Activated CD4-positive, alpha-beta memory T cell treated with anti-CD3 and anti-CD28 coated beads, Interleukin-2, amount 10 ng/mL, durations not matched to agents 7 days and 5 days (primary cell): ENCODE results near the gene MPP2. TPM values are rescaled to one million over a fixed set of nuclear protein-coding genes. Genes with fewer than 3 reads are reported as not detected.
"Not testable (repeated sequence)": the region's sequence is repeated elsewhere in the genome, so short reads cannot be mapped to it uniquely, and the experiment has no call there.

ENCODE experiments used
- CTCF ChIA-PET: fragments of 350-600 bp; sonication (Branson Sonifier 250); formaldehyde crosslinking; loops from one replicate; lab custom pipeline; 2021; ENCODE audit warnings: antibody characterized with exemption, inconsistent platforms; lab: Charles Lee
- POLR2A ChIA-PET: fragments of 350-600 bp; sonication (Branson Sonifier 250); formaldehyde crosslinking; loops from one replicate; lab custom pipeline; 2021; ENCODE audit warnings: antibody characterized with exemption; lab: Charles Lee
- DNase-seq: peaks from one replicate; pipeline ENCODE4 v3.0.0-alpha.2; 2020
- H3K27ac Mint-ChIP-seq: one replicate; pipeline ENCODE4 v1.8.0; 2021; ENCODE audit warnings: mild to moderate bottlenecking, mixed read lengths
- H3K27me3 Mint-ChIP-seq: one replicate; pipeline ENCODE4 v1.8.0; 2021; ENCODE audit warnings: mixed read lengths
- H3K36me3 Mint-ChIP-seq: one replicate; pipeline ENCODE4 v1.8.0; 2021; ENCODE audit warnings: low read depth, mixed read lengths
- H3K4me1 Mint-ChIP-seq: one replicate; pipeline ENCODE4 v1.8.0; 2021; ENCODE audit warnings: mixed read lengths
- H3K4me3 Mint-ChIP-seq: one replicate; pipeline ENCODE4 v1.8.0; 2021; ENCODE audit warnings: mild to moderate bottlenecking, mixed read lengths
- H3K9me3 Mint-ChIP-seq: one replicate; pipeline ENCODE4 v1.8.0; 2021; ENCODE audit warnings: mixed read lengths
- total RNA-seq, 2 experiments: library from RNA; stranded (reverse); gene quantifications; one replicate each; pipeline ENCODE4 v1.2.3, GENCODE V29; 2021

MPP2 gene
- total RNA-seq, 2 experiments from 2014 or later, result 0.48 to 0.65 TPM

DNA sequence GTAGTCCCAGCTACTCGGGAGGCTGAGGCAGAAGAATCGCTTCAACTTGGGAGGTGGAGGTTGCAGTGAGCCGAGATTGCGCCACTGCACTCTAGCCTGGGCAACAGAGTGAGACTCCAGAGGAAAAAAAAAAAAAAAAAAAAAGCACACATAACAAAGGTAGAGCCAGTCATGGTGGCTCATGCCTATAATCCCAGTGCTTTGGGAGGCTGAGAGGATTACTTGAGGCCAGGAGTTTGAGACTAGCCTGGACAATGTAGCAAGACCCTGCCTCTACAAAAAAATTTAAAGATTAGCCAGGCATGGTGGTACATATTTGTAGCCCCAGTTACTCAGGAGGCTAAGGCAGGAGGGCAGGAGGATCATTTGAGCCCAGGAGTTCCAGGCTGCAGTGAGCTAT is 12.8 kb downstream of the MPP2 start:
- DNase-seq, H3K4me1 Mint-ChIP-seq, H3K4me3 Mint-ChIP-seq, H3K36me3 Mint-ChIP-seq, H3K9me3 Mint-ChIP-seq, H3K27ac Mint-ChIP-seq, POLR2A ChIA-PET: not testable (repeated sequence)
- peaks cover 21% of the 10 kb centered on the region for H3K27me3 Mint-ChIP-seq
- CTCF ChIA-PET, result interaction anchor here (0.7 to 1.1 kb wide), 2 partner anchors 15 to 31 kb away, joined by 3 read pairs; no protein-coding TSS in a partner anchor

DNA sequence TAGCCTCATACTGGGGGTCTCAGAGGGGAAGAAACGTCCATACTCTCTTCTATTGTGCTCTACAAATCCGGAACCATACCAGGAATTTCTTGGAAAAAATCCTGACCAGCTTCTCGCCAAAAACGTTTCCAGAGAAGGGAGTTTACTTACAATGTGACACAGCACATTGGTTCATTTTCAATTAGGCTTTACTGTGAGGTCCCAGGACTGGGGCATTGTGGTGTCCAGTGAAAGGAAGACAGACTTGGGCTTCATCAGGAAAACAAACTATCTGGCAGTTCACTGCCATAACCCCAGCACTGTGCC is 14.7 kb downstream of the MPP2 start:
- no peaks in the 10 kb centered on the region for H3K36me3 Mint-ChIP-seq
- ChIA-PET POLR2A (no interaction called here), CTCF (interaction anchor here (2.8 kb wide), 1 partner anchor 15 kb away, joined by 13 read pairs; no protein-coding TSS in a partner anchor)
- DNase-seq, result no peak
- no peaks in the 10 kb centered on the region for H3K4me1 Mint-ChIP-seq
- H3K27ac Mint-ChIP-seq, result no peak overlapping the region
- H3K9me3 Mint-ChIP-seq, result no peaks in the 10 kb centered on the region
- H3K27me3 Mint-ChIP-seq, result peaks cover 18% of the 10 kb centered on the region
- H3K4me3 Mint-ChIP-seq, result no peak overlapping the region

DNA sequence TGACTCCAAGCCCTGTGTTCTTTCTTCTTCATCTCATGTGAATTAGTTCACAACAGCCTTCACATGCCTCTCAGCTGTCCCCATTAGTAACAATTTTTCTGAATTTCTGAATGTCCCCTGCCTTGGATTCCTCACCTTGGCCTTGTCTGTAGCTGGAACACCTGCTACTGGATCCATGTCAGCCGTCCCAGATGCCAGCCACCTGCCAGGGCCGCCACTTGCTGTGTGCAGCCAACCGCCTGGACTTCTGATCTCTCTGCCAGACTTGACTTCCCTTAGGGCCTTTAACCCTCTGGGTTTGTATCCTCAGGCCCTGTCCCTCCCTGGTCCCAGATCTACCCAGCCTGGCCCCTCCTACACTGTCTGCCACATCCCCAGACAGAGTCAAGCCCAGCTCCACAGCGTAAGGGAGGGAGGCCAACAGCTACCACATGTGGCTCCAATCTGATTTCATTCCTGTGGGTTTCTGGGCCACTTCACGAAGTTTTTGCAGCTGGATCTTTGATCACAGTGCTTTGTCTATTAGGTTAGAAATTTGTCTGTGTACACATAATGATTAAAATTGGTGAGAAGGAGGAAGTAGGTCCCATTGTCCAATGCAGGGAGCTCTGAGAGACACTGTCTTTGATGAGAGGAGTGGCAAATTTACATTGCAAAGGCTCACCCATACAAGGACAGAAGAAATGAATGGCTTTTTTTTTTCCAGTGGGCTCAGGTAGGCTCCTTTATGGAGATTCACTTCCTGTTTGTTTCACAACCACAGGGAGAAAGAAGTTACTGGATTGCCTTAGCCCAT is 15.3 kb downstream of the MPP2 start:
- Mint-ChIP-seq H3K4me1 (no peaks in the 10 kb centered on the region), H3K36me3 (no peaks in the 10 kb centered on the region), H3K27ac (no peak overlapping the region), H3K4me3 (no peak overlapping the region), H3K9me3 (no peaks in the 10 kb centered on the region), H3K27me3 (peaks cover 14% of the 10 kb centered on the region)
- no peak for DNase-seq
- POLR2A ChIA-PET, result no interaction called here
- CTCF ChIA-PET, result interaction anchor here (1.5 to 2.8 kb wide), 2 partner anchors 10 to 14 kb away, joined by 3 to 13 read pairs; no protein-coding TSS in a partner anchor

DNA sequence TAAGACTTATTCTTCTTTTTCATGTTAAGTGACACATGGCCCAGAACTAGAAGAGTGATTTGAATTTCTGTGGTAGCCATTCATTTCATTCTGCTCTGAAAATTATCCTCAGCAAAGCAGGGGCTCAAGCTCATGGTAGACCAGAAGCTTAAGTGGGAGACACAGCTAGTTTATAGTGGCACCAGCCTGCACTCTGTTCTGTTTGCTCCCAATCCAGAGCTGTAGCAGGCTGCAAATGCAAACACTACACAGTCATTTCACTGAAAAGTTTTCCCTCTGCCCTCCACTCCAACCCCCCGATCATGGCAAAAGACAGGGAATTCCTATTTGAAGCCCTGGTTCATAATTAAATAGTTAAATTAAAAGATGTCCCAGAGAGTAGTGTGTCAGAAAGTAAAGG is 17.1 kb downstream of the MPP2 start:
- Mint-ChIP-seq H3K4me1 (no peaks in the 10 kb centered on the region), H3K36me3 (no peaks in the 10 kb centered on the region), H3K27ac (no peak overlapping the region), H3K27me3 (peaks cover 5% of the 10 kb centered on the region), H3K9me3 (no peaks in the 10 kb centered on the region), H3K4me3 (no peak overlapping the region)
- DNase-seq, result no peak
- ChIA-PET CTCF (no interaction called here), POLR2A (no interaction called here)

DNA sequence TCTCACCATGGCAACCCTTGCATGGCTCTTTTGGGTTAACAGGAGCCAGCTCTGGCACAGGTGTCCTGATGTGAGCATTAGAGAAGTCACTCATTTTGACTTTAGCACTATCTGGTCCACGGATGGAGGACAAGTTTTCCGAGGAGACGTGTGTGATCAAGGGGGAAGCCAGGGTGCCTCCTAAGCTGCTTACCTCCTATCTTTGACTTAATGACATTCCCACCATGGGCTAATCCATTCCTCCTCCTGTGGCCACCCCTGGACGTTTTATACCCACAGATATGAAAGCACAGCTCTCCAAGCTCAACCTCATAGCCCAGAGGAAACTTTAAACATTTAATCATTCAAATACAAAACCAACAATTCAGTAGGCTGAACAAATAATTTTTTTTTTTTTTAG is 18.8 kb downstream of the MPP2 start:
- Mint-ChIP-seq H3K9me3 (no peaks in the 10 kb centered on the region), H3K27me3 (peaks cover 8% of the 10 kb centered on the region), H3K36me3 (no peaks in the 10 kb centered on the region), H3K4me3 (no peak overlapping the region), H3K4me1 (no peaks in the 10 kb centered on the region), H3K27ac (no peak overlapping the region)
- CTCF ChIA-PET, result interaction anchor here (1.2 to 2.0 kb wide), 2 partner anchors 10 to 55 kb away, joined by 3 to 11 read pairs; no protein-coding TSS in a partner anchor
- DNase-seq, result no peak
- POLR2A ChIA-PET, result no interaction called here

DNA sequence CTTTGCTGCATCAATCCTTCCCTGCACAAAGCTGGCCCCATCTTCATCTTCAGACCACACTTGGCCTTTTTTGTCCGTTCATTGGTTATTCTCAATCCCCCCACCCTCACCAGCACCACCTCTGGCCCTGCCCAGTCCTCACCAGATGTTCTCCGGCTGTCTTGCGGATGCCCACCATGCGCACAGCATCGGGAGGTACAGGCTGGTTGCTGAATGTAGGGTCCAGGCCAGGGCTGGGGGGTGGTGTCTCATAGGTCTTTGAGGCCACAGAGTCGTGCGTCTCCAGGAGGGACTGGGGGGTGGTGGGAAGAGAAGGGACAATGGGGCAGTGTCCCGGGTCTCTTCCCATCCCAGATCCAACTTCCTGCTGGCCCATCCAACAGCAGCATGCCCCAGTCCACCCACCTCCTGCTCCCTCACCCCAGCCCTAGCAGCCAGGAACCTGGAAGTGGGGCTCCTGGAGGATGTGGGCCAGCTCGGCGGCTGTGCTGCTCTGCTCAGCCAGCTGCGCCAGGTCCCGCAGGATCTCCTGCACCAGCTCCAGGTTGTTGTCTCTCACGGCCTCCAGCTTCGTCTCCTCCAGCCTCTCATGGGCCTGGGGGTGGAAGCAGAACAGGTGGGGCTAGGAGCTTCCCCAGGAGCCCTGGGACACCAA is 24.4 kb downstream of the MPP2 start:
- DNase-seq, result no peak
- CTCF ChIA-PET, result interaction anchor here (1.5 kb wide), 1 partner anchor 9 kb away, joined by 3 read pairs; no protein-coding TSS in a partner anchor
- Mint-ChIP-seq H3K27me3 (peaks cover 6% of the 10 kb centered on the region), H3K4me1 (no peaks in the 10 kb centered on the region), H3K4me3 (no peak overlapping the region), H3K27ac (no peak overlapping the region), H3K9me3 (no peaks in the 10 kb centered on the region), H3K36me3 (no peaks in the 10 kb centered on the region)
- POLR2A ChIA-PET, result no interaction called here

DNA sequence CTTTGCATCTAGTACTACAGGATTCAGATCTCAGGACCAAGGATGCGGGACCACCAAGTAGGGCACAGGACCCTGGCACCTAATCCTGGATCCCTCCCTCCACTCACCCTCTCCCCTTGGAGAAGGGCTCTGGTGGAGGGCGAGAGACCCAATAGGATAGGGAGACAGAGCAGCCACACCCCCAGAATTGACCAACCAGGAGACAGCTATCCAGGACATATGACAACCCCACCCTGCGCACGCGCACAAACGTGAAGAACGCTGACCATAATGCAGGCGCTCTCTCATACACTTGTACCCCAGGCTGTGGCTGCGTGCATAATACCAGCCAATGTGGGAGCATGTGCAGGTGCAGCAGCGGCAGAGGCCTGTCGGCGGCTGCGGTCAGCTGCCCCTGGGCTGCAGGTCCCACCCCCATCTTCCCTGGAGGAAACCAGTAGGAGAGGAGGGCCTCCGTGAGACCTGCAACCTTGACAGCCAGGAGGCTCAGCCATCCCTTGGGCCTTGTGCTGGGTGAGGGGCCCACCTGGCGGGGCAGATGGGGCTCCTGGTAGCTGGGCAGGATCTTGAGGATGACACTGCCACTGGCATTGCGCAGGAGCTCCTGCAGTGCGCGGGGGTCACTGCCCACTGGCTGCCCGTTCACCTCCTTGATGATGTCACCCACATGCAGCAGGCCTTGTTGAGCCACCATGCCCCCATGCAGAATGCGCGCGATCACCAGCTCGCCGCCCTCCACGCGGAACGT is 25.4 kb downstream of the MPP2 start:
- no peaks in the 10 kb centered on the region for H3K4me1 Mint-ChIP-seq
- no peak for DNase-seq
- POLR2A ChIA-PET, result no interaction called here
- no peaks in the 10 kb centered on the region for H3K36me3 Mint-ChIP-seq
- no peaks in the 10 kb centered on the region for H3K9me3 Mint-ChIP-seq
- CTCF ChIA-PET, result interaction anchor here (1.5 kb wide), 1 partner anchor 10 kb away, joined by 3 read pairs; no protein-coding TSS in a partner anchor
- no peak overlapping the region for H3K27ac Mint-ChIP-seq
- H3K27me3 Mint-ChIP-seq, result peaks cover 6% of the 10 kb centered on the region
- H3K4me3 Mint-ChIP-seq, result no peak overlapping the region

DNA sequence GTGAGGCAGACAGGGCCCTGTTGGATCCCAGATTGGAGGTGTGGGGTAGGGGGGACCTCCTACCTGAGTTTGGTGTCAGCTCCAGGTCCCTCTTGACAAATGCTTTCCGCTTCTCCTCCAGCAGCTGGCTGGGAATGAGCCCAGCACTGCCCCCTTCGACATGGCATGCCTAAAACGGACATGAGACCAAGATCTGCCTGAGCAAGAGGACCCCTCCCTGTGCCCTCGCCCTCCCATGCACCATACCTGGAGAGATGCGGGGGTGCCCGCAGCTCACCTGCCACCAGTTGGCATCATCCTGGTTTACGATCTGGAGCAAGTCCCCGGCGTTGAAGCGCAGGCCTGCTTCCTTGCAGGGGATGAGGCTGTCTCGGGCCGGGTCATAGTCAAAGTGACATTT is 26.2 kb downstream of the MPP2 start:
- POLR2A ChIA-PET, result no interaction called here
- H3K4me3 Mint-ChIP-seq, result no peak overlapping the region
- H3K9me3 Mint-ChIP-seq, result no peaks in the 10 kb centered on the region

DNA sequence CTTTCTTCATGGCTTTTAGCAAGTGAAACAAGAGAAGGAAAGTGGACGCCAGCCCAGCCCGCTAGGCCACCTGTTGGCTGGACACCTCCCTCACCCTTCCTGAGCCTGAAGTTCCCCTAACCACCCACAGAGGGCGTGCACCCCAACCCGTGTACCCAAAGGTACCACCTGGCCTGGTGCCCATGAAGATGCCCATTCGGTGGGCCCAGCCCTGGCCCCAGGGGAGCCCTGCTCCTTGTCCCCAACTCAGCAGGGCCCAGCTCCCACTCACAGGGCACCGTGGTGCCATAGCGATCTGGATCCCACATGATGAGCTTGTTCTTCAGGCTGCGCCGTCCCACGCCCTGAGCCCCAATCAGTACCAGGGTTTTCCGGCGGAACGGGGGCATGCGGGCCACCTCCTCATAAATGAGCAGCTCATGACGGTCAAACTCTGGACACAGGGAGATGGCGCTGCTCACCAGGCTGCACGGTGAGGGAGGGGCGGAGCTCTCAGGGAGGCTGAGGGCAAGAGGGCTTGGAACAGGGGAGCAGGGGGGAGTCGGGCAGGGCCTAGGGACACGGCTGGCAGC is 26.8 kb downstream of the MPP2 start:
- Mint-ChIP-seq H3K36me3 (no peaks in the 10 kb centered on the region), H3K4me1 (no peaks in the 10 kb centered on the region), H3K27me3 (peaks cover 5% of the 10 kb centered on the region), H3K4me3 (no peak overlapping the region), H3K9me3 (no peaks in the 10 kb centered on the region), H3K27ac (no peak overlapping the region)
- peak; percentile 53 for DNase-seq
- POLR2A ChIA-PET, result interaction anchor here (1.0 kb wide), 1 partner anchor 59 kb away, joined by 3 read pairs; no protein-coding TSS in a partner anchor
- CTCF ChIA-PET, result interaction anchor here (0.7 to 3.4 kb wide), 13 partner anchors 11 to 166 kb away, joined by 3 to 16 read pairs (median 4); no protein-coding TSS in a partner anchor

More for the DNA sequence above, 26.2 kb downstream of the MPP2 start:
- no peak for DNase-seq
- Mint-ChIP-seq H3K27ac (no peak overlapping the region), H3K36me3 (no peaks in the 10 kb centered on the region), H3K27me3 (peaks cover 6% of the 10 kb centered on the region), H3K4me1 (no peaks in the 10 kb centered on the region)
- CTCF ChIA-PET, result interaction anchor here (1.0 to 3.4 kb wide), 9 partner anchors 10 to 54 kb away, joined by 3 to 16 read pairs (median 4); no protein-coding TSS in a partner anchor

DNA sequence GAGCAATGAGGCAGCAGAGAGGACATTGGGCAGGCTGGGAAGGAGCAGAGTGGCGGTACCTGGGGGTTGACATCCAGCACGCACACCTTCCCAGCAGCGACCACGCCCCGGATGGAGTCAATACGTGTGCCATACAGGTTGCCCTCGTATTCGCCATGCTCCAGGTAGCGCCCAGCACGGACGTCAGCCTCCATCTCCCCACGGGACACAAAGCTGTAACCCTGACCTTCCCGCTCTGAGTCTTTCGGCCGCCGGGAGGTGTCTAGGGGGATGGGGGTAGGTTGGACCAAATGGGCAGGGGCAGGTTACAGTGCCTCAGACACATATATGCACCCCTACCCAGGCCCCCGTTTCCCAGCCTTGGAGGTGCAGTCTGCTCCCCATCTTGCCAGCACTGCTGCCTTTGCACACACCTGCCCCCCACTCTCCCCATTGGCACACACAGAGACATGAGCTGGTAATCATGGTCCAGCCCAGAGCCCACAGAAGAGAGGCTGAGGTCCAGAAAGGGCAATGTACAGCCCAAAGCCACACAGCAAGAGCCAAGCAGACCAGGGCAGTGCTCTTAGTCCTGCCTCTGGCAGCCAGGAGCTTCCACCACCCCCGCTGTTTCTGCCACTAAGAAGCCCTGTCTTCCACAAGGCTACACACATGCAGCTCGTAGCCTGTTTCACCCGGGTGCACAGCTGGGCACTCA is 27.5 kb downstream of the MPP2 start:
- H3K9me3 Mint-ChIP-seq, result no peaks in the 10 kb centered on the region
- H3K4me3 Mint-ChIP-seq, result no peak overlapping the region
- H3K36me3 Mint-ChIP-seq, result no peaks in the 10 kb centered on the region
- H3K4me1 Mint-ChIP-seq, result no peaks in the 10 kb centered on the region
- H3K27ac Mint-ChIP-seq, result no peak overlapping the region
- peaks cover 2% of the 10 kb centered on the region for H3K27me3 Mint-ChIP-seq
- CTCF ChIA-PET, result interaction anchor here (0.6 to 3.4 kb wide), 15 partner anchors 10 to 166 kb away, joined by 3 to 16 read pairs (median 4); no protein-coding TSS in a partner anchor
- no peak for DNase-seq
- POLR2A ChIA-PET, result interaction anchor here (1.0 kb wide), 1 partner anchor 59 kb away, joined by 3 read pairs; no protein-coding TSS in a partner anchor

DNA sequence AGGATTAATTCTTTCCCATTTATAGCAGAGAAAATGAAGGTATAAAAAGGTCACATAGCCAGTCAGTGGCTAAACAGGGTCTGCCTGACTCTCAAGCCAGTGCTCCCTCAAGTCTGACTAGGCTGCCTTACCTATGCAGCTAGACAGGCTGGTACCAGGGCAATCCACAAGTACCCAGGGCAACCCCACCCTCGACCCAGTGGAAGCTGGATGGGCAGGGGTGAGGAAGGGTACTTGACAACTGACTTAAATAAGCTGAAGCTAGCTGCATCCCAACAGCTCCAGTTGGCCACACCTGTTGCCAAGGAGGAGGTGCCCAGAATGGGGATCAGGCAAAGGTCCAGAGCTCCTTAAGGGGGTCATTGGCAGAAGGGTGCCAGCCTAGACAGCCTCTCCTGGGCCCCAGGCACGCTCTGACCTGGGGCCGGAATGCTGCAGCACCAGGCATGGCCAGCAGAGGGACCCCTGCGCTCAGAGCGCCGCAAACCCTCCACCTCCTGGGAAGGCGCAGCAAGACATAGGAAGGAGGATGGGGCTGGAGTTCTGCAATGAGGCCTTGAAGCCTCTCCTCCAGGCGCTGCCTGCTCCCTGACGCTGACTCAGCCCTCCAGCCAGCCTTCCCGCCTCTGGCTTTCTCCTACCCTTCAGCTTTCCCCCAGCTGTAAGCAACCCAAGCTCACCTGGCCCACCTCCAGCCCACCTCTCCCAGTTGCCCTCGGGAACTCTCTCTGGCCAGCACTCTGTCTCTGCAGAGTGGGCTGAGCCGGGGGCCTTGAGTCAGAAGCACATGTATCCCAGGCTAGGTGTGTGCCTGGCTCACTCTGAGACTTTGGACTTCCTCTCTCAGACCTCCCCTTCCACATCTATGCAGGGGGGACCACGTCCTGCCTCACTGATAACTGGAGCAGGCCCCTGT is 28.8 kb downstream of the MPP2 start:
- no peak overlapping the region for H3K4me3 Mint-ChIP-seq
- H3K27me3 Mint-ChIP-seq, result peaks cover 2% of the 10 kb centered on the region
- ChIA-PET POLR2A (no interaction called here), CTCF (interaction anchor here (0.6 to 3.4 kb wide), 25 partner anchors 9 to 394 kb away, joined by 3 to 17 read pairs (median 4); partner anchors contain the start of genes CD300LG and DHX8)
- no peaks in the 10 kb centered on the region for H3K9me3 Mint-ChIP-seq
- no peak overlapping the region for H3K27ac Mint-ChIP-seq
- peak; percentile 66 for DNase-seq
- H3K36me3 Mint-ChIP-seq, result no peaks in the 10 kb centered on the region
- no peaks in the 10 kb centered on the region for H3K4me1 Mint-ChIP-seq
